GM21390 (cell line): ENCODE measurements around the gene STAP1.
A peak's percentile ranks its signal among the peaks of the same experiment; 100 is the strongest.
"Not testable (repeated sequence)": the region's sequence is repeated elsewhere in the genome, so short reads cannot be mapped to it uniquely, and the experiment has no call there.

ENCODE experiments used
- ATAC-seq: cut with Tn5 transposase; IDR thresholded peaks from one replicate; pipeline ENCODE4 v1.9.1; 2021; ENCODE audit not compliant: unreplicated experiment

Gene STAP1

GRCh38 chr4:67558493-67558892 lies at the start of gene STAP1:
STAP1 (plus strand) TSS chr4:67558727; CDS start chr4:67558810, 83 bp downstream.
- peak; percentile 71 for ATAC-seq

- ATAC-seq, result no peak
These were observed 46.0 kb upstream of the STAP1 start for GRCh38 chr4:67512501-67512900.

GRCh38 chr4:67520141-67520540 lies 38.4 kb upstream of the STAP1 start:
- ATAC-seq, result no peak

GRCh38 chr4:67521506-67521905 lies 37.0 kb upstream of the STAP1 start:
- peak; percentile 76 for ATAC-seq

GRCh38 chr4:67522230-67522629 lies 36.3 kb upstream of the STAP1 start:
- ATAC-seq, result no peak

GRCh38 chr4:67522851-67523671 lies 35.5 kb upstream of the STAP1 start:
- ATAC-seq, result no peak

GRCh38 chr4:67524140-67524539 lies 34.4 kb upstream of the STAP1 start:
- ATAC-seq, result not testable (repeated sequence)

- ATAC-seq, result no peak
These were observed 27.1 kb upstream of the STAP1 start for GRCh38 chr4:67531379-67531962.

GRCh38 chr4:67532397-67532796 lies 26.1 kb upstream of the STAP1 start:
- not testable (repeated sequence) for ATAC-seq

- ATAC-seq, result no peak
These were observed 25.4 kb upstream of the STAP1 start for GRCh38 chr4:67533112-67533511.

GRCh38 chr4:67535280-67535840 lies 23.2 kb upstream of the STAP1 start:
- ATAC-seq, result no peak

GRCh38 chr4:67539830-67540229 lies 18.7 kb upstream of the STAP1 start:
- no peak for ATAC-seq

- no peak for ATAC-seq
These were observed 16.5 kb upstream of the STAP1 start for GRCh38 chr4:67542076-67542475.

- peak; percentile 92 for ATAC-seq
These were observed 13.1 kb upstream of the STAP1 start, which contains the start of gene CENPC for GRCh38 chr4:67545199-67546003. CENPC (minus strand) TSS chr4:67545503; CDS start chr4:67545355, 148 bp downstream.

GRCh38 chr4:67546004-67546356 lies 12.5 kb upstream of the STAP1 start:
- ATAC-seq, result no peak

- no peak for ATAC-seq
These were observed 11.6 kb upstream of the STAP1 start for GRCh38 chr4:67546971-67547370.

GRCh38 chr4:67549123-67549522 lies 9.4 kb upstream of the STAP1 start:
- ATAC-seq, result peak; percentile 29

- ATAC-seq, result peak; percentile 34
These were observed 8.1 kb upstream of the STAP1 start for GRCh38 chr4:67550451-67550850.

GRCh38 chr4:67550857-67551256 lies 7.7 kb upstream of the STAP1 start:
- ATAC-seq, result peak; percentile 35

- not testable (repeated sequence) for ATAC-seq
These were observed 6.3 kb upstream of the STAP1 start for GRCh38 chr4:67552146-67552792.

- no peak for ATAC-seq
These were observed 4.4 kb upstream of the STAP1 start for GRCh38 chr4:67554096-67554495.
